Memory B cell (primary cell): ENCODE measurements around the gene ZNF546.

Experiments
- ATAC-seq: fragments of 150-1000 bp; cut with Tn5 transposase; 2 replicates; pipeline ENCODE4 v1.10.0; 2021; ENCODE audit warnings: low read depth, mild to moderate bottlenecking, moderate library complexity
- DNase-seq, 2 donors: peaks; one replicate each; pipeline ENCODE4 v3.0.0; 2022; ENCODE audit warnings: low spot score in 2 of 2
- H3K27ac Mint-ChIP-seq: one replicate; pipeline ENCODE4 v1.8.0; 2022; ENCODE audit warnings: mild to moderate bottlenecking, moderate library complexity, mixed read lengths
- H3K27me3 Mint-ChIP-seq: one replicate; pipeline ENCODE4 v1.8.0; 2022; ENCODE audit warnings: mixed read lengths
- H3K36me3 Mint-ChIP-seq: one replicate; pipeline ENCODE4 v1.8.0; 2022; ENCODE audit warnings: mild to moderate bottlenecking, mixed read lengths
- H3K4me1 Mint-ChIP-seq: one replicate; pipeline ENCODE4 v1.8.0; 2022; ENCODE audit warnings: mixed read lengths
- H3K4me3 Mint-ChIP-seq: one replicate; pipeline ENCODE4 v1.8.0; 2022; ENCODE audit warnings: mild to moderate bottlenecking, moderate library complexity, mixed read lengths
- H3K9me3 Mint-ChIP-seq: one replicate; pipeline ENCODE4 v1.8.0; 2022; ENCODE audit warnings: mixed read lengths

ZNF546 gene

DNA sequence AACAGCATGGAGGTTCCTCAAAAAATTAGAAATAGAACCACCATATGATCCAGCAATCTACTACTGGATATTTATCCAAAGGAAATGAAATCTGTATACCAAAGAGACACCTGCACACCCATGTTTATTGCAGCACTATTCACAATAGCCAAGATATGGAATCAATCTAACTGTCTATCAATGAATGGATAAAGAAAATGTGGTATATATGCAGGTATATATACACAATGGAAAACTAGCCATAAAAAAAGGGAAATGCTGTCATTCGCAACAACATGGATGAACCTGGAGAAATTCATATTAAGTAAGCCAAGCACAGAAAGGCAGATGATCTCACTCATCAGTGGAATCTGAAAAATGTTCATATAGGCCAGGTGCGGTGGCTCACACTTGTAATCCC is 56.6 kb downstream of the ZNF546 start:
- H3K4me1 Mint-ChIP-seq, result peaks cover 46% of the 10 kb centered on the region
- H3K36me3 Mint-ChIP-seq, result peaks cover 38% of the 10 kb centered on the region
- ATAC-seq (no peak), DNase-seq (no peak)
- no peak overlapping the region for H3K27ac Mint-ChIP-seq
- no peak overlapping the region for H3K4me3 Mint-ChIP-seq
- no peaks in the 10 kb centered on the region for H3K27me3 Mint-ChIP-seq
- peaks cover 17% of the 10 kb centered on the region for H3K9me3 Mint-ChIP-seq

DNA sequence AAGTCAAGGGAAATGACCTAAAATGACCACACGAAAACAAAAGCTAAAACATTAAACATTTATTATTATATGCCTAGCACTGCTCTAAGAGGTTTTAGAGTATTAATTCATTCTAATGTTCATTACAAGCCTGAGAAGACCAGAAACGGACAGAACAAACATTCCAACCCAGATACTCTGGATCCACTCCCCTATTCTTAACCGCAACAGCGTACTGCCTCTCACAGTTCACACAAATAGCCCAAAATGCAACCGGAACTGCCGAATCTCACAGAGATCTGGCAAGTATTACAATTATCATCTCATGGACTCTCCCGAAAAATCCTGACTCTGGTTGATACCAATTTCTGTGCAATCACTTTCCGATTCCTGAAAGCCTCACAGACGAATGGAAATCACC is 57.8 kb downstream of the ZNF546 start:
- peaks cover 20% of the 10 kb centered on the region for H3K9me3 Mint-ChIP-seq
- H3K27ac Mint-ChIP-seq, result no peak overlapping the region
- H3K4me1 Mint-ChIP-seq, result peaks cover 39% of the 10 kb centered on the region
- no peak for ATAC-seq
- peak overlapping the region; percentile 50 for H3K4me3 Mint-ChIP-seq
- H3K27me3 Mint-ChIP-seq, result no peaks in the 10 kb centered on the region
- H3K36me3 Mint-ChIP-seq, result peaks cover 34% of the 10 kb centered on the region
- no peak for DNase-seq

DNA sequence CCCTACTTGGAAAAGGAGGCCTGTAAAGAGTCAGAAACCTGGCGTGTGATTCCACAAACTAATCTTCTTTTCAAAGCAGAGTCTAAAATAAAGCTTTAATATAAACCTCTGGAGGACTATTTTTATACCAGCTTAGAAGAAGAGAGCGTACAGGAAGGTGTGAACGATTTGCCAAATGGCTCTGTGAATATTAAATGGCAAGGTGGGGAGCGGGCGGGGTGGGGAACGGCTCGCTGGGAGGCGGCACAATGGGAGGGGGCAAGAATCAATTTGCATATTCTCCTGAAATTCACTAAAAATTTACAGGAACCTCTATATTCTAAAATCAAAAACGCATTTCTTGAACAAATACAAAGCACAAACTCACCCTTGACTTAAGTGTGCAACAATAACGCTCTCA is 58.2 kb downstream of the ZNF546 start:
- Mint-ChIP-seq H3K36me3 (peaks cover 35% of the 10 kb centered on the region), H3K4me3 (peak overlapping the region; percentile 98), H3K27ac (no peak overlapping the region), H3K4me1 (peaks cover 39% of the 10 kb centered on the region), H3K27me3 (no peaks in the 10 kb centered on the region), H3K9me3 (peaks cover 23% of the 10 kb centered on the region)
- ATAC-seq (no peak), DNase-seq (no peak)

DNA sequence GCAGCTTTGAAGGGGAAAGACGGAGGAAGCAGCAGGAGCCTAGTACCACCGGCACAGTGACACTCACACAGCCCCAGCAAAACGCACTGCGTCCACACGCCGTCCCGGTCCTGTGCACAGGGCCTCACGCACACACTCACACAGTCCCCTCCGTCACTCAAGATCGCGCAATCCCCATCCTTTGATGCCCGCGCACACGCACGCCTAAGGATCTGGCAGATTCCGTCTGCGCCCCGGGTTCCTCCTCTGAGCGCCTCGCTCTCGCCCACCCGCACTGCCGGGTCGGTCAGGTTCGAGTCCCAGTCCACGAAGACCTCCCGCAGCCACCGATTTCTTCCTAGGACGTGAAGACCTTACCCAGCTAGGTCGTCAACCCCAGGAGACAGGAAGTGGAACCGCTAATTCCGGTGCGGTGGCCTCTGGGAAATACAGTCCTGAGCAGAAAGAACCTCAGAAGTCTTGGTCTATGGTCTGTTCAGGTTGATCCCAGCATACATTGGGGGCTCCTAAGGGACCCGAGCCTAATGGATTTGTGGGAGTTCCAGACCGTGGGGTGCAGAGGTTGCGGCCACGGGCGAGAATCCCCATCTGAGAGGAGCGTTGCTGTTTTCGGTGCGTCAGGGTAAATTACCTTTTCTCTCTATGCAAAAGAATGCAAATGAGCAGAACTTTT is 59.1 kb downstream of the ZNF546 start, which contains the start of gene ZNF780B:
TSS of gene ZNF780B (minus strand) at position 400 of the 673 bp plus-strand sequence. CDS start 5,899 bp downstream, outside the sequence.
- H3K36me3 Mint-ChIP-seq, result peaks cover 29% of the 10 kb centered on the region
- peaks cover 22% of the 10 kb centered on the region for H3K9me3 Mint-ChIP-seq
- H3K27ac Mint-ChIP-seq, result peak within 1 kb of the TSS; percentile 95
- H3K4me3 Mint-ChIP-seq, result peak within 1 kb of the TSS; percentile 98
- DNase-seq (peak; percentile 45 to 57), ATAC-seq (peak; percentile 83)
- H3K4me1 Mint-ChIP-seq, result peaks cover 35% of the 10 kb centered on the region
- no peaks in the 10 kb centered on the region for H3K27me3 Mint-ChIP-seq

DNA sequence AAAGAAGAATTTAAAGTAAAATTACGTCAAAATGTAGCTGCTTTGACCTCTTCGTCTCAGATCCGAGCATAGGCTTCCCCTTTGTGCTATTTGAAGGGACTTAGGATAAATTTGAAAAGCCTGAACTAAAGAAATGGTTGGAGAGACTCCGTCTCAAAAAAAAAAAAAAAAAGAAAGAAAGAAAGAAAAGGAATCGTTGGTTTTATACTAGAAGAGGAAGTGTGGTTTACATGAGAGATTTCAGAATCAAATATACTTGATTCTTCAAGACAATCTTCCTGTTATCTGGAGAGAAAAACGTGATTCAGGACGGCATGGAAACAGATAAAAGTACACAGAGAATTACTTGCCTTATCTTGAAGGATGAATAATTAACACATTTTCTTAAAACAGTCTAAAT is 59.6 kb downstream of the ZNF546 start:
- Mint-ChIP-seq H3K4me1 (peaks cover 35% of the 10 kb centered on the region), H3K27ac (peak overlapping the region; percentile 95), H3K27me3 (no peaks in the 10 kb centered on the region), H3K9me3 (peaks cover 23% of the 10 kb centered on the region), H3K36me3 (peaks cover 26% of the 10 kb centered on the region), H3K4me3 (peak overlapping the region; percentile 98)
- ATAC-seq (no peak), DNase-seq (no peak)

DNA sequence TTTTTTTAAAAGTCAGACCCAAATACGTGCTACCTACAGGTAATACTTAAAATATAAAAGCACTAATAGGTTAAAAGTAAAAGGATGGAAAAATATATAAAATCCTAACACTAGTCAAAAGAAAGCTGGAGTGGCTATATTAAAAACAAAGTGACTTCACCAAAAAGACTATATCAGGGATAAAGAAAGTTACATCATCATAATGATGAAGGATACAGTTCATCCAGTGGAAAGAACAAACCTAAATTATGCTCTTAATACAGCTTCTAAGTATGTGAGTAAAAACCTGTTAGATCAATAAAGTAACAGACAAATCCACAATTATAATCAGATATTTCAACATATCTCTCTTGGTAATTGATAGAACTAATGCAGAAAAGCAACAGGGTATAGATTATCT is 60.3 kb downstream of the ZNF546 start:
- Mint-ChIP-seq H3K9me3 (peaks cover 24% of the 10 kb centered on the region), H3K27ac (no peak overlapping the region), H3K36me3 (peaks cover 21% of the 10 kb centered on the region), H3K27me3 (no peaks in the 10 kb centered on the region), H3K4me3 (no peak overlapping the region), H3K4me1 (peaks cover 34% of the 10 kb centered on the region)
- ATAC-seq (no peak), DNase-seq (no peak)

- ATAC-seq (no peak), DNase-seq (no peak)
- peaks cover 15% of the 10 kb centered on the region for H3K4me1 Mint-ChIP-seq
- peaks cover 29% of the 10 kb centered on the region for H3K9me3 Mint-ChIP-seq
- H3K27ac Mint-ChIP-seq, result no peak overlapping the region
- no peak overlapping the region for H3K4me3 Mint-ChIP-seq
- H3K27me3 Mint-ChIP-seq, result no peaks in the 10 kb centered on the region
- H3K36me3 Mint-ChIP-seq, result peaks cover 8% of the 10 kb centered on the region
These were observed 62.8 kb downstream of the ZNF546 start for GRCh38 chr19:40059624-40060023.

- Mint-ChIP-seq H3K4me1 (no peaks in the 10 kb centered on the region), H3K27me3 (no peaks in the 10 kb centered on the region), H3K36me3 (peaks cover 30% of the 10 kb centered on the region), H3K27ac (no peak overlapping the region), H3K4me3 (no peak overlapping the region), H3K9me3 (peaks cover 4% of the 10 kb centered on the region)
- DNase-seq, result no peak
- ATAC-seq, result no peak
These were observed 73.2 kb downstream of the ZNF546 start for GRCh38 chr19:40070058-40070457.
